ENCODE results near the gene STAT3.
A peak's percentile ranks its signal among the peaks of the same experiment; 100 is the strongest.
"Not testable (repeated sequence)": the region's sequence is repeated elsewhere in the genome, so short reads cannot be mapped to it uniquely, and the experiment has no call there.

STAT3 gene

DNA sequence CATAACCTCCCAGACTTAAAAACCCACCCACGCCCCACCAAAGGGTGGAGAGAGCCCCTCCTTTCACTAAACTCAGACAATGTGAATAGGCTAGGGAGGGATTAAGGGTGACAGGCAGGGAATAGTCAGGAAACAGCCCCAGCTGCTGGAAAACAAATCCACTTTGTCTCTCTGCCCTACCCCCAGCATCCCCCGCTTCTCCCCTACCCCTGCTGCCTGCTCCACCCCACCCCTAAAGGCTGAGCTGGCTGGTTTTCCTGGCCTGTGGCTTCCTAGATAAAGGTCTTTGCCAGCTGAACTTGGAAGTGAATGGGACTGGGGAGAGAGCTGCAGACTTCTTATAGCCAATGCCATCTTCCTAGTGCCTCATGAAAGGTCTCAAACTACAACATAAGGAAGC, 19.8 kb upstream of the STAT3 start:
- no peak for DNase-seq

DNA sequence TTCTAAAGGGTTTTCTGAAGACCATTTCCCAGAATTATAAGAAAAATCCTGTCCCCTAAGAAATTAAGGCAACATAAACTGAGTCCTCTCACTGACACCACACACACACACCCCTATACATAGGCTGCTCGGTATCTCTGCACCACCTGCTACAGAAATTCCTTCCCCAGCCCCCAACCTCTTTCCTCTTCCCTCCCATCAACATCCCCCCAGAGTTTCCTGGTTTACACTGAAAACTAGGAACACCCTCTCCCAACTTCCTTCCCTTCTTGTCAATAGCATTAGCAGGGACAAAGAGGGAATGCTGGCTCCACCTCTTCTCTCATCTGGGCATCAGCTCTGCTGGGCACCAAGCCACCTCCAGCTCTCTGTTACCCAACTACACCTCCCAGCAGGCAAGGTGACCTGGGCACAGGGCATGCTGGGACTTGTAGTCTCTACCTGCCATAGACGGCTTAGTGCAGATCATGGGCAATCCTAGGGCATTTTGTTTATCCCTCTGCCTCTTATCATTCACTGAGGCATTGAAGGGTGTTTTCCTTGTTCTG, 19.1 kb upstream of the STAT3 start:
- DNase-seq: no peak

DNA sequence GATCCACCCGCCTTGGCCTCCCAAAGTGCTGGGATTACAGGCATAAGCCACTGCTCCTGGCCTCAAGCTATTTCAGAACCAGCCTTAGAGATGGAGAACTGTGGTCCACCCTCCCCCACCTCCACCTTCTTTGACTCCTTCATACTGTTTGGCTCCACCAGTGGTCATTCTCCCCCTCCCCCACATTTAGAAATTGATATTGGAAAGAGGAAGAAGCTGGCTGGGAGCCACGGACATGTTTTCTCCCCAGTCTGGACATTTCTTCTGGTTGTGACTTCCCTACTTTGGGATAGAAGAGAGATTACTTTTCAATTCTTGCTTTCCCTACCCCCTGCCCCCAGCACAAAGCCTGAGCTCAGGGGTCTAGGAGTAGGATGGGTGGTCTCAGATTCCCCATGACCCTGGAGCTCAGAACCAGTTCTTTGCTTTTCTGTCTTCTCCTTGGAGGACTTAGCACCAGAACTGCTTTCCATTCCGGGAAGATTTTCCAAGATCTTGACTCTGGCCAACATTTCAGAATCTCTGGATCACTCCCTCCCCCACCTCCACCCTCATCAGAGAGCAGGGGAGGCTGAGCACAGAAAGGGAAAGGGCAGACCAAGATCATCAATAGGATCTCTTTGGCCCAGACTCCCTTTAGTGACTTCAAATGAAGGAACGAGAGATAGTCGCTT, 18.5 kb upstream of the STAT3 start:
- DNase-seq: no peak

DNA sequence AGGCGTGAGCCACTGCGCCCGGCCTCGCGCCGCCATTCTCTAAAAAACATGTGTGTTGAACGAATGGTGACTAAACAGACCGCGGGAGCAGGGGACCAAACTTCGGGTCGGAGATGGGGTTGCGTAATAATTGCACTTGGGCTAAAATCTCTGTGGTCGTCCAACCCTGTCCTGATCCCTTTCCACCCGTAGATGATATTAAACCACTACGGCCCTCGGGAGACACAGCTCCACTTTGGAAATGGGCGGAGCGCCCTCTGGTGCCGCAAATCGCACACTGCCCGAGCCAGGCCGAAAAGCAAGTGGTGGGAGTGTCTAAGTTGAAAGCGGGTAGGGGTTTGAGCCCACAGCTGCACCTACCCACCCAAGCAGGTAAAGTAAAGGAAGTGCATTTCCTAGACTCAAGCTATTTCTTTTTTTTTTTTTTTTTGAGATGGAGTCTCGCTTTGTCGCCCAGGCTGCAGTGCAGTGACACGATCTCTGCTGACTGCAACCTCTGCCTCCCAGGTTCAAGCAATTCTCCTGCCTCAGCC, 17.8 kb upstream of the STAT3 start:
- DNase-seq: peak; percentile 79

DNA sequence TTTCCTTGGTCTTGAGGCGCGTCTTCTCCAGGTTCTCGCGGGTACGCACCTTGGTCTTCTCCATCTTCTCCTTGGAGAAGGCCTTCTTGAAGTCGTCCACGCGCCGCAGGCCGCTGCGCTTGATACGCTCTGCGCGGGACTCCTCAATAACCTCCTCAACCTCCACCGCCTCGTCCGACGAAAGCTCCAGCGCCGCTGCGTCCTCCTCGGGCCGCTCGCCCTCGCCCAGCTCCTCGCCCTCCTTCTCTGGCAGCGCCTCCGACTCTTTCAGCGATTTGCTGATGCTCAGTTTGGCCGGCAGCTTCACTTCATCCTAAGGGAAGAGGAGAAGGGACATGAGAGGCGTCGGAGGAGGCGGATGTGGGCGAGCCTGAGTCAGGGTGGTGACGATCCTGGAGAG, 16.8 kb upstream of the STAT3 start:
- DNase-seq: no peak

DNA sequence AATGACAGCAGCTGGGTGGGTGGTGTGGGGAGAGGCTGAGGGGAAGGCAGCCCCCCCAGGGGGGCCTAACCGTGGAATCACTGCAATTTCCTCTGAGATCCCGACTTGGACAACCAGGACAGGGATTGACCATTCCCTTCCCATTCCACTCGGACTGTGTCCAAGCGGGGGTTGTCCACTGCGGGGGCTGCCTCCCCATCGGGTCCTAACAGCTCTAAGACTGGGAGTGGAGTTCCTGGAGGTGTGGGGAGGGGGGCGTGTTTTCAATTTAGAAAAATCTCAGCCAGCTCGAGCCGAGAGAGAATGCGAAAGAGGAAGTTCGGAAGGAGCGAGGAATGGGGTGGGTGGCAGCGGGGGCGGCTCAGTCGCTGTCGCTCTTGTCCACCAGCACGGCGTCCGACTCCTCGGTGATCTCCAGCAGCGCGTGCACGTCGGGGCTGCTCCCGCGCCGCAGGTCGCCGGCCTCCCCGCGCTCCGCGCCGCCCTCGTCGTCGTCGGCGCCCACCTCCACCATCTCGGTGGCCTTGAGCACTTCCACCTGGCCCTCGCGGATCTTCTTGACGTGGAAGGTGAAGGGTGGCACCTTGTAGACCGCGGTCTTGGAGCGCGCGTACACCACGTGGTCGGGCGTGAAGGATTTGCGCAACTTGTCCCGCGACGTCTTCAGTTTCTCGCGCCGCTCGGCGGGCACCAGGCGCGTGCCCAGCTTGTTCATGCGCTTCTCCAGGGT, 16.2 kb upstream of the STAT3 start:
- no peak for DNase-seq

DNA sequence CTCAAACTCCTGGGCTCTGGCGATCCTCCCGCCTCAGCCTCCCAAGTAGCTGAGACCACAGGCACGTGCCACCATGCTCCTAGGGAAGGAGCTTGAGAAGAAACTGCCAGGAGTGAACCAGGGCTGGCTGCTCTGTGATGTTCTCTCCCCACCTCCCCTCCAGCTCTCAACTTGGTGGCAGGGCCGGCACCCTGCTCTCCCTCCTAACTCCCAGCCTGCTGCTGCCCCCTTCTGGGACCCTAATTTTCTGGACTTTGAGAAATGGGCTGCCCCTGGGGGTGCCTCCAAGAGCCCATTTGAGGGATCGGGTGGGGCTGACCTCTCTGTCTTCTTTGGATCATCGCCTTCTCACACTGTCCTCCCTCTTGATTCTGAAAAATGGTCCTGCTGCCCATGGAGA, 14.9 kb upstream of the STAT3 start:
- DNase-seq: no peak

DNA sequence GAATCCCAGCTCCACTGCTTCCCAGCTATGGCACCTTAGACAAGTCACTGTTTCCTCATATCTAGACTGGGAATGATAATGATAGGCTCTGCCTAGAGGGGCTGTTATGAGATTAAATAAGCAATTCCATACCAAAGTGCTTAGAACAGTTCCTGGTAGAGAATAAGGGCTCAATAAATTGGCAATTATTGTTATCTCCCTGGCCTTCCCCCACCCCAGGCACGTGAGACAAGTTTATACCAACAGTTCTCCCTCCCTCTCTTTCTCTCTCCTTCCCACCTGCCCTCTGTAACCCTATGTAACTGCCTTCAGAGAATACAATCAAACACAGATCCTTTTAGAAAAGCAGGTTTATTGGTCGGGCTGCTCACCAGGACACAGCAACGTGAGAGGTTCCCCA, 13.9 kb upstream of the STAT3 start:
- DNase-seq: no peak

DNA sequence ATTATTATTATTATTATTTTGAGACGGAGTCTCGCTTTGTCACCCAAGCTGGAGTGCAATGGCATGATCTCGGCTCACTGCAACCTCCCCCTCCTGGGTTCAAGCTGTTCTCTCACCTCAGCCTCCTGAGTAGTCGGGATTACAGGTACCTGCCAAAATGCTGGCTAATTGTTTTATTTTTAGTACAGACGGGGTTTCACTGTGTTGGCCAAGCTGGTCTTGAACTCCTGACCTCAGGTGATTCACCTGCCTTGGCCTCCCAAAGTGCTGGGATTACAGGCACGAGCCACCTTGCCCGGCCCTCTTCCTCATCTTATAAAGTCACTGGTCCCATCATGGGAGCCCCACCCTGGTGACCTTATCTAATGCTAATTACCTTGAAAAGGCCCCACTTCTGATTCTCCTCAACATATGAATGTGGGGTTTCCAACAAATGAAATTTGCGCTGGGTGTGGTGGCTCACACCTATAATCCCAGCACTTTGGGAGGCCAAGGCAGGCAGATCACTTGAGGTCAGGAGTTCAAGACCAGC, 12.7 kb upstream of the STAT3 start:
- DNase-seq: not testable (repeated sequence)

DNA sequence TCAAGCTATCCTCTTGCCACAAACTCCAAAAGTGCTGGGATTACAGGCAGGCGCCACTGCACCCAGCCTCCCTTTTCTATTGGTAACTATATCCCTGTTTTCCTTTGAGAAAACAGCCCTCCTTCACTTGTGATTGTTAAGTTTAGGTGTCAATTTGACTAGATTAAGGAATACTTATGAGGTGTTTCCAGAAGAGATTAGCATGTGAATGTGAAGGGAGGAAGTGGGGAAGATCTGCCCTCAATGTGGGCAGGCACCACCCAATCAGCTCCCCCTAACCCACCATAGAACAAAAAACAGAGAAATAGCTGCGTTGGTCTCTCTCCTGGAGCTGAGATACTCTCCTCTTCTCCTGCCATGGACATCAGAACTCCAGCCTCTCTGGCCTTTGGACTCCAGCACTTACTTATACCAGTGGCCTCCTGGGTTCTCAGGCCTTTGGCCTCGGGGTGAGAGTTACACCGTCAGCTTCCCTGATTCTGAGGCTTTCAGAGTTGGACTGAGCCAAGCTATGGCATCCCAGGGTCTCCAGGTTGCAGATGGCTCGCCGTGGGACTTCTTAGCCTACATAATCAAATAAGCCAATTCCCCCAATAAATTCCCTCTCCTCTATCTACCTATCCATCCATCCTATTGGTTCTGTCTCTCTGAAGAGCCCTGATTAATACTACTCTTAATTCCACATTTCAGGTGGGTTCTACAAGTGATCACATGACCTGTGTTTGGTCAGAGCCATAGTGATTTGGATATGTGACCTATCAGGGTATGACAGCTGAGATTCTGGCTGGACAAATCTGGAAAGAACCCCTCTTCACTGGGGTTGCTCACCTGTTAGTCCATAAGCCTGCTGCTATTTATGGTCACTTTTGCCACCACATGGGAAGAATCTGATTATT, 12.0 kb upstream of the STAT3 start:
- no peak for DNase-seq

DNA sequence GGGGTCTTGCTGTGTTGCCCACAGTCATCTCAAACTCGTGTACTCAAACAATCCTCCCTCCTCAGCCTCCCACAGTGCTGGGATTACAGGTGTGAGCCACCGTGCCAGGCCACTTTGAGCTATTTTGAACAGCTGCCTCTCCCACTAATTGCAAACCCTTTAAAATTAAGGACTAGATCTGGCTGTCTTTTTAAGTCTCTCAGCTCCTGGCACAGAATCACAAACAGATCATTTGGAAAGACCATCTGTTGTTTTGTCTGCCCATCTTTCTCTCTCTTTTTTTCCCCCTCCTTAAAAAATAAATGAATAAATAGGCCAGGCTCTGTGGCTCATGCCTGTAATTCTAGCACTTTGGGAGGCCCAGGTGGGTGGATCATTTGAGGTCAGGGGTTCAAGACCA, 10.9 kb upstream of the STAT3 start:
- DNase-seq: no peak

DNA sequence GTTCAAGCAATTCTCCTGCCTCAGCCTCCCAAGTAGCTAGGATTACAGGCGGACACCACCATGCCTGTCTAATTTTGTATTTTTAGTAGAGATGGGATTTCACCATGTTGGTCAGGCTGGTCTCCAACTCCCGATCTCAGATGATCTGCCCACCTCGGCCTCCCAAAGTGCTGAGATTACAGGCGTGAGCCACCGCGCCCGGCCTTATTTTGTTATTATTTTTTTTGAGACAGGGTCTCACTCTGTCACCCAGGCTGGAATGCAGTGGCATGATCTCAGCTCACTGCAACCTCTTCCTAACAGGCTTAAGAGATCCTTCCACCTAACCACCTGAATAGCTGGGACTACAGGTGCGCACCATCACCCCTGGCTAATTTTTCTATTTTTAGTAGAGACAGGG, 7.4 kb upstream of the STAT3 start:
- not testable (repeated sequence) for DNase-seq

DNA sequence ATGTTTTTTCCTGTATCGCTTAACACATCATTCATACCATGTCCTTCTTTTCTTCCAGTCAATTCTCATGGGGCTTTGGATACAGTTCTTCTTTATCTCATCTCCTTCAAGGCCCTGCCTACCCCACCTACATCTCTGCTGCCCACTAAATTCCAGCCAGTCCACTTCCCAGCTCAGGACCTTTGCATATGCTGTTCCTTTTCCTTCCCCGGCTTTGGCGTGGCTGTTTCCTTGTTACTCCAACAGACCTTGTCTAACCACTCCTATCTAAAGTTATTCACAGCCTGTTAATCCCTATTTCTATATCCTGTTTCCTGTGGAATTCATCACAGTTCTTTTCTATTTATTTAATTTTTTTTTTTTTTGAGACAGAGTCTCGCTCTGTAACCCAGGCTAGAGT, 6.6 kb upstream of the STAT3 start:
- no peak for DNase-seq

DNA sequence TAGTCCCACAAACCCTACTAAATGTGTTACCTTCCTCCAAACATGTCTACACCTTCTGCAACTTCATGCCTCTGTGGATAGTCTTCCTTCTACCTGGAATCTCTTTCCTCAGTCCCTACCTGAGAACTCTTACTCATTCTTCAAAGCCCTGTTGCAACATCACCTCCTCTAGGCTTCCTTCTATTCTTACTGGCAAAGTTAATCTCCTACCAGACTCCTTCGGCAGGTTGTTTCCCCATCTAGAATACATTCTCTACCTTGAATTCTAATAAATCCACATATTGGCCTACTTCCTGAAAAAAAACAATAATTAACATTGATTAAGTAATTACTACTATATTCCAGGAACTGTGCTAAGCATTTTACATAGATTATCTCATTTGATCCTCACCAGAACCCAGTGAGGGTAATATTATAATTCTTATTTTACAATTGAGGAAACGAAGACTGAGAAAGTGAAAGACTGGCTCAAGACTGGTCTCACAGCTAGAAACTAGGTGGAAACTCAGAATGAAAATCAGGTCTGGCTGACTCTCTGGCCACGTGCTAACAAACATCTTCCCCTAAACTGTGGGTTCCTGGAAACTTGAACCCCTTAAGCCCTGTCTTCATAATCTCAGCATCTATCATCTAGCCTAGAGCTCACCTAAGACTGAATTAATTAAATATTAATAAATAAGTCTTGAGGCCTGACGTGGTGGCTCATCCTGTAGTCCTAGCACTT, 4.6 kb upstream of the STAT3 start:
- no peak for DNase-seq

DNA sequence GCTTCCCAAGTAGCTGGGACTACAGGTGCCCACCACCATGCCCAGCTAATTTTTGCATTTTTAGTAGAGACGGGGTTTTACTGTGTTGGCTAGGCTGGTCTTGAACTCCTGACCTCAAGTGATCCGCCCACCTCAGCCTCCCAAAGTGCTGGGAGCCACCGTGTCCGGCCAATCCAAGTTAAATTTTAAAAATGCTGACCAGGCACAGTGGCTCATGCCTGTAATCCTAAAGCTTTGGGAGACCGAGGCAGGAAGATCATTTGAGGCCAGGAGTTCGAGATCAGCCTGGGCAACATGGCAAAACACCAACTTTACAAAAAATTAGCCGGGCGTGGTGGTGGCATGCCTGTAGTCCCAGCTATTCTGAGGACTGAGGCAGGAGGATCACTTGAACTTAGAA, 3.2 kb upstream of the STAT3 start:
- DNase-seq: not testable (repeated sequence)

DNA sequence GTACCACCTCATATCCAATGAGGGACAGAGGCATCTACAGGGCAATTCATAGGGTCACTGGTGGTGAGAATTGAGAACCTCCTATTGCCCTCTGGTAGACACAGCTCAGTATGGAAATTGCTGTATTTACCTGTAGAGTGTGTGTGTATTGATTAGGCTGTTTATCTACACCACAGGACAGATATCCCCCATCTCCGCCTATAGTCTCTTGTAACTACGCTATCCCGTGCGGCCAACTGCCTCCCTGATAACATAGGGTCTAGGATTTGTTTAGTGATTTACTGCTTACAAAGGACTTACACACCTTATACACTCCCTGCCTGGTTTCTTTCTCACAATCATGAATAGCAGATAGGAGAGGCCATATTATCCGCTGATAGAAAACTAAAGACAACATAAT, 1.7 kb upstream of the STAT3 start:
- no peak for DNase-seq

DNA sequence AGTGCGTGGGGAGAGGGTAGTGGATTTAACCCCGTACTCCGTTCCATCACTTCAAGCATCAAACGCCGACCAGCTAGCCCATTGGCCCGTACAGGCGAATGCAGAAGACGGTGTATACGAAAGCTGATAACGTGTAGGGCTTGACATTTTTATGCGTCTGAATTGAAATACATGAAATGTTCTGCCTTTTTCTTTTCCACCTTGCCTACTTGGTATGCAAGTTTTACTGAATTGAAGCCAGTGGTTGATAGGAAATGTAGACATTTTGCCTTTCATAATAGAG, 834 bp upstream of the STAT3 start:
- no peak for DNase-seq

DNA sequence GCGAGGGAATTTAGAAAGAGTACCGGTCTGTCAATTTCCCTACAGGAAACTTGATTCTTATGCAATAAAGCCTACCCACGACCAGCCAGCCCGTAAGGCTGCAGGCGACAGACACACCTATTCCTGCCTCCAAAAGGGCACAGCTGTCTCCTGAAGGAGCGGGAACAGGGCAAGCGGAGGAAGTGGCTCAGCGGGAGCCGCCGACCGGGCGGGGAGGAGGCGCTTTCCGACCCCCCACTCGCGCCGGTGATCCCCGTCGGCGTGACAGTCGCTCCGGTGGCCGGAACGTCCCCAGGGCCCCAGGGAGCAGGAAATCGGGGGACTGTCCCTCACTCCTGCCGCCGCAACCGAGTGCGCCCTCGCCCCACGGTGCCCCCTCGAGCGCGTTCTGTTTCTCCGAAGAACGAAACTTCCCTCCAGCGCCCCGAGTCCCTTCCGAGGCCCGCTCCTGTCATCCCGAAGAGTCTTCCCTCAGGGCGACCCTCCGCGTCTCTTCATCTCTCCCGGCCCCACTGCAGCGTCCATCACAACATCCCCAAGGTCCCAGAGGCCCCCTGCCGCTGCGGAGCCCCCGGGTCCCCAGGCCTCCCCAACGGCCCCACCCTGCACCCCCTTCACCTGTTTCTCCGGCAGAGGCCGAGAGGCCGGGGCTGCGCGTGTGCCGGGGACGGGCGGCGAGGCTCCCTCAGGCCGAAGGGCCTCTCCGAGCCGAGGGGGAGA, 421 bp downstream of the STAT3 start:
- DNase-seq: no peak

DNA sequence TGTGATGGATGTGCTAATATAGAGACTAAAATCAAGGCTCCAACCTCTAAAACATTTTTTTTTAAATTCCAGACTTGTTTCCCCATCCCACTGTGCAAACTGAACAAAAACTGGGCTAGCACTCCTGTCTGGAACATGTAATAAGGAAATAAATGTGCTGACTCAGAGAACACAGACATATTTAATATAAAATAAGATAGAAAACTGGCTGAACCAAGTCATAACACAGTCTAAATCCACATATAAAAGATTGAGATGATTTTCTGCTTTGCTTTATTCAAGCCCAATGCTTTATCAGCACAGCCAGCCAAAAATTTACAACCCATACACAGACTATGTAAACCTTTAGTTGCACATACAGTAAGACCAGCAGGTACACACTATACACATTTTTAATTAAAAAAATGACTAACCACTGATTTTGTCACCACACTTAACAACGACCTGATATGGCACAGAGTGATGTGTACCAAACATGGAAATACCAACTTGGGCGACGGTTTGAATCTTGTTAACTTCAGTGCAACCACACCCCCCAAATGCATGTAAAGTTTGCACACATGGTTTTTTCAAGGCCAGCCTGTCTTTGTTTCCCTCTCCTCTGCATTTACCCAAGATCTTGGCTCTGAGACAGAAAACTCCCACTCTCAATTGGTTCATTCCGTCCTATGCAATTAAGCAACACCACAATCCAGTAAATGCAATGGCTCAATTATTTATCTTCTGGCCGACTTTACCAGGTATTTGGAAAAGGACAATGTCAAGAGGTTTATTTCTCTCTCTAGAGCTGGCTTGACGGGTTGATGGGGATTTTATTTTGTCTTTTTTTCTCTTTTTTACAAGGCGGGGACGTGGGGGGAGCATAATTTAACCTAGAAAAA, 1.2 kb downstream of the STAT3 start:
- DNase-seq: no peak

DNA sequence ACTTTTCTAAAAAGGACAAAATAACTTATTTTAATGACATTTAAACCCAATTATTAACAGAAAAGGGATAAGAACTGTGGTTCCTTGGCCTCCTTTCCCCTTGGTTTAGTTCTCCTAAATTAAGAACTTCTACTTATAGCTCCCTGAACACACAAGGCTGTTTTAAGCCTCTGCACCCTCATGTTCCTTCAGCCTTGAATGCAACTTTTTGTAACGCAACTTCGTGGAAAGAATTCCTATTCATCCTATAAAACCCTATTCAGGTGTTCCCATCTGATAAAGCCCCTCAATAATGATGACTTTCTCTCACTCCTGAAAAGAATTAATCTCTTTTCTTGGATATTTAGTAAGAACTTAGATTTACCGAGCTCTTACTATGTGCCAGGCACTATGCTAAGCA, 6.3 kb downstream of the STAT3 start:
- DNase-seq: no peak

DNA sequence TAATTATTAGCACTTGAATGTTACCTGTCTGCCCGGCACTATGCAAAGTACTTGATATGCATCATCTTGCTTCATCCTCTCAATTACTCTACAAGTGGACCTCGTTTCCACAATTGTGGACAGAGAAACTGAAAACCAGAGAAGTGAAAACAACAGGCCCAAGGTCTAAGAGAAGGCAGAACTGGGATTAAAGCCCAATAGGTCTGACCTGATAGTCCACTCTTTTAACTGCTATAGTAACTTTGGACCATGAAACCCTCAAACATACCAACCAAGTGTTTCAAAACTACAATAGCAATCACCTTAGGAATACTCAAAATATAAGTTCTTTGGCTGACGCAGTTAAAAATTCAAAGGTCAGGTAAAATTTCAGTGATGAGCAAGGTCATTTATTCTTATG, 7.3 kb downstream of the STAT3 start:
- DNase-seq: no peak

Measured in 8988T (cell line).